HG03196 (cell line): Measurements from ENCODE around the gene LHFPL2.
"Not testable (repeated sequence)": the region's sequence is repeated elsewhere in the genome, so short reads cannot be mapped to it uniquely, and the experiment has no call there.

Experiments used
- ATAC-seq: cut with Tn5 transposase; IDR thresholded peaks from one replicate; pipeline ENCODE4 v1.9.1; 2021; ENCODE audit not compliant: unreplicated experiment

Gene LHFPL2

DNA sequence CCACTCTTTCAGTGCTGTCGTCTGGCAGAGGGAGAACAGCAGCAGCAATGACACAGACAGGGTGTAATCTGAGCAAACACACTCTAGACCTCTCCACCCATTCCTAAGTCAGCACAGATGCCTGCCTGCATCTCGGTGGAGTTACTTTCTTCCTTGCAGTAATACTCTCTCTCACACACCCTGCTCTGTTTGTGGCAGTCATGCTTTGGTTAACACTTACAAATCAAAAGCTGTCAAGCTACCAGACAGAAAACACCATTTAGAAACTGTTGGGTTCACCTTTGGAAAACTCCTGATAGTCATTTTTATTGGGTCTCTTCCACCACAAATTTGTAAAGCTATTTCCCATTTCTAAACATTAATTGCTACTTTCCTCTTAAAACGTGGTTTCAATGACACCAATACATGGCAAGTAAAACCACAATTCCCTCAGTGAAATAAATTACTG lies 27.3 kb downstream of the LHFPL2 start:
- ATAC-seq: no peak

DNA sequence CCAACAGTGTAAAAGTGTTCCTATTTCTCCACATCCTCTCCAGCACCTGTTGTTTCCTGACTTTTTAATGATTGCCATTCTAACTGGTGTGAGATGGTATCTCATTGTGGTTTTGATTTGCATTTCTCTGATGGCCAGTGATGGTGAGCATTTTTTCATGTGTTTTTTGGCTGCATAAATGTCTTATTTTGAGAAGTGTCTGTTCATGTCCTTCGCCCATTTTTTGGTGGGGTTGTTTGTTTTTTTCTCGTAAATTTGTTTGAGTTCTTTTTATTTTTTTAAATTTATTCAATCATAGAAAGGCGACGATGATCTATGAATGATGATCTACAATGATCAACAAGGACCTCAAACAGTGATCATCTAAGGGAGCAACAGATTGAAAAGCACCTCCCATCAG lies 28.5 kb downstream of the LHFPL2 start:
- not testable (repeated sequence) for ATAC-seq

DNA sequence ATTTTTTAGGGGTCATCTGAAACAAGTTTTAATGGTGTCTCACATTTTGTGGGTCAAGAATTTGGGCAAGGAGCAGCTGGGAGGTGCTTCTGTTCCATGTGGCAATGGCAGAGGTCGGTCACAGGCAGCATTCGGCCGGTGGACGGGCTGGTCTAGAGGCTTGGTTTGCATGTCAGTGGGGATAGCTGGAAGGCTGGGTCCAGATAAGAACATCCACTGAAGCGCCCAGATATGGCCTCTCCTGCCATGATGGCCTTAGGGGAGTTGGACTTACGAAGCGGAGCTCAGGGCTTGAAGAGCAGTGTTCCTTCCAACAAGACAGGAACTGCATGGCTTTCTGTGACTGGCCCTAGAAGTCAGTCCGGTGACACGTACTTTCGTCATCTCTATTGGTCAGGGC lies 30.3 kb downstream of the LHFPL2 start:
- no peak for ATAC-seq

DNA sequence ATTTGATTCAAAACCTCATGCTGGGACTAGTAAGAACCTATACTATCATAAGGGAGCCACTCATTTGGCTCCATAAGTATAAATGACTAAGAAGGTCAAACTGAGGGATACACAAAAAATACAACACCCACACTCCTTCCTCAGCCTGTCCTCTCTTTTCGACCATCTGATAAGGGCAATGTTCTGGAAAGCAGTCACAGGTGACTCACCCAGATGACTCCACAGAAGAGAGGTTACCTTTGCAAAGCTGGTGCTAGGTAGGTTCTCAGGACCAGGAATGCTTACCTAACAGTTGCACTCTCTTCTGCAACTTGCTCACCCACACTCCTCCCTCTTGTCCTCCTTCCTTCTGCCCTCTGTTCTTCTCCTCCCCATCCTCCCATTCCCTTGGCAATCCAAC lies 32.9 kb downstream of the LHFPL2 start:
- ATAC-seq: no peak

DNA sequence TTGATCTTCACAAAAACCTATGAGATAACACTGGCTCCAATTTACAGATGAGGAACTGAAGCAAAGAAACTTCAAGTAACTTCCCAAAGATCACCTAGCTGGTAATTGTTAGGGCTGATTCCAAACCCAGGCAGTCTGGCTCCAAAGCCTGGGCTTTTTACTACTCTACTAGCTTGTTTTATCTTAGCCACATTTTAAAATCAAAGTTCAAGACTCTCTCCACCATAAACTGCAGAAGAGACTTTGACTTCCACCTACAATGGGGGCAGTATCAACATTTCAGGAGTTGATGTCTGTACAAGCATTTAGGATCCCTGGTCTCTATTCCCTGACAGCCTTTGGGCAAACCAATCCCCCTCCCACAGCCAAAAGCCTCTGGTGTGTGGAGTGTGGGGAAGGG lies 33.8 kb downstream of the LHFPL2 start:
- ATAC-seq: no peak

DNA sequence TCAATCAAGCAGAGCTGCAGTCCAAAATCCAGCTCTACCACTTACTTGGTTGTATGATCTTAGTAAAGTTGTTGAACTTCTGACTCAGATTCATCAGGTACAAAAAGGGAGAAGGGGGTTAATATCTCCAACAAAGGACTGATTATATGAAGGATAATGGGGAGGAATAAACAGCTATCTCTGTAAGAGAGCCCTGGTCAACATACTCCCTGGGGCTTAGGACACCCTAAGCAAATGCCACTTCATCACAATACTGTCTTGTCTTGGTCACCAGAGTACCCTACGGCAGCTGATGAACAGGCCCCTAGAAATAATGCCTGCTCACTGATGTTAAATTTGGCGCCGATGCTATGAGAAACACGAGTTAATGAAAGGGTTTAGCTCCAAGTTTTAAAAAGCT lies 34.8 kb downstream of the LHFPL2 start:
- no peak for ATAC-seq

DNA sequence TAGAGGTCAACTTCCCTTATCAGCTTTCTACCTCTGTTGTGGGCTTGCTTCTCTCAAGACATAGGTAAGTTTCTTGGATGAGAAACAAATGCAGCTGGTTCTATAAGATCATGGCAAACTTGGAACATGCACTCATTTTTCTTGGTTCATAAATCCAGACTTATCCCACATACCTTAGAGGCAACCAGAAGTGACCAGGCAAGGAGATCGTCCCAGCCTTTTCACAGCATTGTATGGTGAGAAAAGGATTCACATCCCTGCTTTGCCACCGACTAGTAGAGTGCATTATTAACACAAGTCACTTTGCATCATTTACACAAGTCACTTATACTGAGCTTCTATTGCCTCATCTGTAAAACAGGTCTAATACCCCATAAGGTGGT lies 35.4 kb downstream of the LHFPL2 start:
- ATAC-seq: no peak

DNA sequence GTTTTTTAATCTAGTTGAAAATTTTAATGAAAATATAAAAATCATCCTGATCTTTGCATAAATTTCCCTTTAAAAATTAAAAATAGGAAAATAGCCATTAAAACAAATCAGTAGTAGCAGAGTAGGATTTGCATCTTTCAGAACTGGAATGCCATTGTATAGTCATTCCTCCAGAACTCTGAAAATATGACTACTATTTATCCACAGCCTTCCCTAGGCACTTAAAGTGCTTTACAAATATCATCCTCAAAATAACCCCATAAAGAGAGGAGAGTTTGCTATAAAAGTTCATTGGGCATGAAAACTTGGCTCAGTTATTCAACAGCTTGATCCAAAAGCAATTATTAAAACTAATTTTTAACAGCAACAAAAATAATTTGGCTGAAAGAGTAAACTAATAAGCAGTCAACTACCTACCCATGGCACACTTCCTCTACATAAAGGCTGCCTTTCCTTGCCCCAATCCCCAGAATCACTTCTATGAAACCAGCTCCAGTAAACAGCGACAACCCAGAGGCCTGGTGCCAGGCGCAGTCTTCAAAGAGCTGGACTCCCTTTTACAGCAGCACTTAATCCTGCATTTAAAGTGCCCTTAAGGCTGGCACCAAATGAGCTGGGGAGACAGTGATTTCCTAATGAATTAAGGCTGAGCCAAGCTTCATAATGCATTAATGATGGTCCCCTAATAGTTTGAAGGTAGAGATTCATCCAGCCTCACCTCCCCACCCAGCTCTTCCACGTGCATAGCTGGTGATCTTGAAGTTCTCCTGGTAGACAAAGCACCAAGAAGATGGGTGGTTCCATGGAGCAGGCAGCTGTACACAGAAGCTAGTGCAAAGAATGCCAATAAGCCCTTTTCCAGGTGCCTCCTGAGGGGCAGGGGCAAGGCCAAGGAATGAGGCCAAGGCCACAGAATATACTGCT lies 36.1 kb downstream of the LHFPL2 start:
- no peak for ATAC-seq

DNA sequence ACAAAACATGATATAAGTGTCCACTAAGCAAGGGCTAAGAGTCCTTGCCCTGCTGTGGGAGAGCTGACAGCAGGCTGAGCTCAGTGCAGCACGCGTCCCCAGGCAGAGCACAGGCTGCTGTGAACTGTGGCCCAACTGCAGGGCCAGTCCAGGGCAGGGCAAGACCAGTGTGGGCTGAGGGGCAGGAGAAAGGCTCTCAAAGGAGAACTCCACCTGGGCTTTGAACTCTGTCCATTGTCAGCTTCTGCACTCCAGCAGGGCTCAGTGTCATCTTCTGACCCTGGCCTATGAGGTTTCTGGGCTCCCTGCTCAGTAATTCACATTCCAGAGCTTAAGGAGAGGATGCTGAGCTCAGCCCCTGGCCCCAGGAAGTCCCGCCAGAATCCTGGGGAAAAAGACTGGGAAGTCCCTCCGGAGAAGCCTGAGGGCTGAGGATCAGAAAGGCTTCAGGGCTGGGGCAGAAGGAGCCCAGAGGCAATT lies 37.4 kb downstream of the LHFPL2 start:
- no peak for ATAC-seq

DNA sequence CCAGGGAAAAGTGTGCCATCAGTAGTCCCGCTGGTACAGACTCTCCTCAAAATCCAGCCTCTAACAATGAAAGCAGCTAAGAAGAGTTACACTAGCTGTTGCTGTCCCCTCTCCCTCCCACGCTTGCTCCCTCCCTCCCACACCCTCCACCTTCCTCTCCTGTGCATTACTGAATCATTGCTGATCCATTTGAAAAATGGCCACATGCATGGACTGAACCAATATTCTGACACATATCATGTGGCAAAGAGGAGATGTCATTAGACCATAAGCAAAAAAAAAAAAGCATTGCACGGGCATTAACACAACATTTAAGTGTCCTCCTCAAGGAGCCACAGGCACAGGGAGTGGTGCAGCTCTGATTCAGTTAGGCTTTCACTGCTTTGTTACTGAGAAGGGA lies 37.9 kb downstream of the LHFPL2 start:
- no peak for ATAC-seq

DNA sequence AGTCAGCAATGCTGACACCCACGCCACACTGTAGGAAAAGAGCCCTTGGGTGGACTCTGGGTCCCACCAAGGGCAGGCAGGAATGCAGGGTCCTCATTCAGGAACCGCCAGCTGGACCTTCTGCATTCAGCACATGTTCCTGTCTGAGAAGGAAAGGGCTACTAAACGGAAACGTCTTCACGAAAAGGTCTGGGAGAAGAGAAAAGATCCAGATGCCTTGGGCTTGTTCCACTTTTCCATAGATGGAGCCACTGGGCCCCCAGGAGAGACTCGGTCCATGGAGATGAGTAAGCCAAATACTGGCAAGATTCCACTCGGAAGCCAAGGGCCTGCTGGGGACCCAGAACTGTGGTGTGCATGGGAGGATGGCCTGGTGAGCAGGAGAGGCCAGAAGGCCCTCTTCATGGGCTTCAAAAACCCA lies 38.4 kb downstream of the LHFPL2 start:
- ATAC-seq: no peak

DNA sequence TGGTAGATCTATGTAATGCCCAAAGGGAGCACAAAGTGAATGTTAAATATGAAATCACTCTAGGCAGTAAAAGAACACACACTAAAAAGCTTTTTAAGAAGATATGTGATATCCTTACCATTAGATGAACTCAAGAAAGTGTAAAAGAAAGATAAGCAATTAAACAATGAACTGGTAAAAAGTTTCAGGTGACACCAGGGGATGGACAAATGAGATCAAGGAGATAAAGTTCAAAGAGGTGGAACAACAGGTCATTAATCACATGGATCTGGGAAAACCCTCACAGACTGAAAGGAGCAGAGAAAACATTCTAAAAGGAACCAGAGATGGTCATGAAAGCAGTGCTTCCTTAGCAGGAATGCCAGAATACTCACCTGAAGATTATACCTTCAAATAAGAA lies 40.7 kb downstream of the LHFPL2 start:
- ATAC-seq: no peak

DNA sequence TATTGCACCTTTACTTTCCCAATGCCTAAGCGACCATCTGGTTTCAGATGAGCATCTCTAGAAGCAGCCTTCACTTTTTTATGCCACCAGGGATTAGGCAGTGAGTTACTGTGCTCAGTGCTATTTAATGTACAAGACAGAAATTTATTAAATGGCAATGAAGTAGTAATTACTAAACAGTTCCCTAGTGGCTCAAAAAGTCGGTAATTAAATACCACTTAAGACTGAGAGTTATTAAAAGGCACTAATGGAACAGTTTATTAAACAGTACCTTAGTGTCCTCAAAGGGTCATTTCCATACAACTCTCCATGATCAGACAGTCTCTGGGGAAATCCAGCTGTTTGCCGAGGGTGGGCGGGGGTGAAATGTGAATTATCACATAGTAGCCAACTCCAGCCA lies 42.3 kb downstream of the LHFPL2 start:
- no peak for ATAC-seq

DNA sequence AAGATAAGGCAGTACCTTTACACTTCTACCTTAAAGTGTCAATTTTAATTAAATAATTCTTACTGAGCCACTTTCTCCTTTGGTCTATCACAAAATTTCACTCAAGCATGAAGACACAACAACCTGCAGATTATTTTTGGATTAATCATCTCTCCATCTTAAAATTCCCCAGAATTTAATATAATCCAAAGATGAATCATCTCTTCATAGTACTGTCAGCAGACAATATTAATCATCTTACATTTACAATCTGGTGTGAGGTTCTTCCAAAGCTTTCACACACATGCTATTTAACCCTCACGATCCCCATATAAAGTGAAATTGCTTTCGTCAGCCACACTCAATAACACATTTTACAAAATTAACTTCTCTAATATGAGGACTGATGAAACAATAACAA lies 43.0 kb downstream of the LHFPL2 start:
- ATAC-seq: no peak

DNA sequence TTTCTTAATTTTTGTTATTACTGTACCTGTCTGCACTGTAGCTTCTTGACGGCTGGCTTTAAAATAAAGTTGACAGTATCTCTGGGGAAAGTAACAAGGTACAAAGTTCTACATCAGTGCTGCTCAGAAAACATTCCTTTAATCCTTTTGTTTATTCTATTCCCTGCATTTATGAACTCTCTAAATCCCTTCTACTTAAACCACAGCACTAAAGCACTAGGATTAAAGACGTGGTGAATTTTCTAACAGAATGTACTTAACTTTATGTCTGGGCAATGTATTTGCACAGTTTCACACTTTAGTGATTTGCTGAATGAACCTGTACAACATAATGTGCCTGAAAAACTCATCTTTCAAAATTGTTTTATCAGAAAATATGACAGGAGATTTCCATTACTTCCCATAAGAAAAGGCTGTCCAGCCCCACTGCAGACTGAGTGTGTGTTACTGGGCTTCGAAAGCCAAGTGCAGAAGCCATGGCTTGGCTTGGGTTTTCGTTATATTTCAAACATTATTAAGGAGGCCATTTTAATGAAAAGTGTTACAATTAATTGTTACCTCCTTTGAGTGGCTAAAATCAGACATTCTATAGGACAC lies 43.8 kb downstream of the LHFPL2 start:
- no peak for ATAC-seq

DNA sequence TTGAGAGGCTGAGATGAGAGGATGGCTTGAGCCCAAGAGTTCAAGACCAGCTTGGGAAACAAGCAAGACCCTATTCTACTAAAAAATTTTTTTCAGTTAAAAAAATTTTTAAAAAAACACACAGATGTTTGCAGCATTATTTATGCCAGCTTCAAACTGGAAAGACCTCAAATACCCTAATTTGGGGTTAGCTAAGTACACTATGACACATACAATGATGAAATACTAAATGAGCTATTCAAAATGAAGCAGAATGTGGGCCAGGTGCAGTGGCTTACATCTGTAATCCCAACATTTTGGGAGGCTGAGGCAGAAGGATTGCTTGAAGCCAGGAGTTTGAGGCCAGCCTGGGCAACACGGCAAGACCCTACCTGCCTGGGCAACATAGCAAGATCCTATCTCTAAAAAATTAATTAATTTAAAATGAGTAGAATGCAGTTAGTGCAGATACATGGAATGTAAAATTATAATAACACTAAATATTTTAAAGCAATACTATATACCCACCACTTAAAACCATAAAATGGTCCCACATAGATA lies 44.9 kb downstream of the LHFPL2 start:
- no peak for ATAC-seq

DNA sequence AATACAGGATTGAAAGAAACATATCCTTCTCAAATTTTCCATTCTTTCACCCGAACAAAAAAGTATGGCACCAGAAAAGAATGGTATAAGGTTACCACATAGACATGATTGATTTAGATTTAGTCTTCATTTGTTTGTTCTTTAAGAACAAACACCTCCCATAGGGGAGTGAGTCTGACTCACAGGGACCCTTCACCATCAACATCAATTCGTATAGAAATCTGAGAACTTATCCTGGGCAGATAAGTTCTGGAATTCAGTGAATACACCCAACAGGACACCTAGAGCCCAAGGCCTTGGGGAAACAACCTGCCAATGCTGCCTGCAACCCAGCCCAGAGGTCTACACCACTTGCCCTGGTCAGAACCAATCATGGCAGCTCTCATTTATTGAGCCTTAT lies 46.2 kb downstream of the LHFPL2 start:
- no peak for ATAC-seq

DNA sequence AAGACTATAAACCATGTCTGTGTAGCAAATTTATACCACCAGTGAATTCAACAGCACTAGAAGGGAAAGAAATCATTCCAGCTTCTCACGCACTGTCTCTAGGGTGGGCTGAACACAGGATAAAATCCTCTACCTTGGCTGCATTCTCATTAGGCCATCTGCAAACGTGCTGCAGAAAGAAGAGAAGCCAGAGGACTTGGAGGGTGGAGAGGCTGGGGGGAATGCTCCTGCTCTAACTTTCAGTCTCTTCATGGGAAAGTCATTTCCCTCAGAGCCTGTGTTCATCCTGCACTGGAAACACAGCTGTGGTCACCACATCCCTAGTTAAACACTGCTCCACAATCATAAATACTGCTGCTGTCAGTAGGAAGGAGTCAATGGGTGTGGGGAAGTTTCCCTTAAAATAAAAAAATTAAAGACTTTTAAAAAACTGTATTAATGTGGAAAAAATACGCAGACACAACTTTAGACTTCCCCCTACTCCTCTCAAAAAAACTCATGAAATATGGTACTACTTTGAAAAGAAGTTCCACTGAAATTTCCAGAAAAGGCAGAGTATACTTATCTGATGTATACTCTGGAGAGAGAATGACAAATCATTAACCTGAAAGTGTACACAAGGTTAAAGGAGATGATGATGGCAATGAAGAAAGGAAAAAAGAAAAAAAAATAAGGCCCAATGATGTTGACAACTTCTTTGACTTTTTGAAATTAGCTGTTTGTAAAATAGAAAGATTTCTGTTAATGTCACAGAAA lies 46.8 kb downstream of the LHFPL2 start:
- ATAC-seq: no peak

DNA sequence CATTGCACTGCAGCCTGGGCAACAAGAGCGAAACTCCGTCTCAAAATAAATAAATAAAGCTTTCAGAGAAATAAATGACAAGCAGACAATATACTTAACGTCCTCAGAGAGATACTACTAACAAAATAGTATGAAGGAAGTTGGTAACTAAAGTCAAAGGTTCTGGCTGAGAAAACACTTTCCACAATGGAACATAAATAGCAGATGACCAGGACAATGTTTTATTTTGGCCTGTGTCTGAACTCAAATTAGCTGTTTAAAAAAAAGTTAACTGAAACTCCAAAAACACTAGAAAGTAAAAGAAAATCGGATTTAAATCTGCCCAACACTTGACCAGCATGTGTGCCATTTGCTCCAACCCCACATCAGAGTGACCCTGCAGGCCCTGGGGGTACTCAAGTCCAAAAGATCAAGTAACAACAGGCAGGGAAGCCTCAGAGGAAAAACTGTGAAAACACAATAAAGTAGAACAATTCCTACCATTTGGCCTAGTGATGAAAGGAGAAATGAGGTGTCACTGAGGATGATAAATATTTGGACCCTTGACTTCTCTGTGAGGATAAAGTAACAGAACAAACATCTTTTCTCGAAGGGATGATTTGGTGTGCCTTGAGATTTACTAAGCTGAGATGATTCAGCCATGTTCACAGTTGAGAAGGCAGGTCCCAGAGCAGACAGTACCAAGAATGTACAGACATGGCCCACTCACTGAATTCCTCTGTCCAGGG lies 47.7 kb downstream of the LHFPL2 start:
- ATAC-seq: no peak

DNA sequence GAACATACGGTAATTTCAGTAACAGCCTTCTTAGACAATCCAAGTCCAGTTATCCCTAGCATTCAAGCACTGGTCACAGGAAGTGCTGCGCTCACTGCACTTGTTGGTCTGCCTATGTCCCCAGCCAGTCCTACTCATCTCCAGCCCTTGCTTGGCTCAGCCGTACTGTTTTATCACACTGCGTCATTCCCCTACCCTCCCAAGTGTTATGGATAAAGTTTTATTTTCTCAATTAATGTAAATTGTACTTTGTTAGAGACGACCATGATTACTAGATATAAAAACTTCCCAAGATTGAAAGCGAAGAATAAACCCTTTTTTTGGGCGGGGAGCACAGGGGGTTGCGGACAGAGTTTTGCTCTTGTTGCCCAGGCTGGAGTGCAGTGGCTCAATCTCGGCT lies 49.6 kb downstream of the LHFPL2 start:
- no peak for ATAC-seq

DNA sequence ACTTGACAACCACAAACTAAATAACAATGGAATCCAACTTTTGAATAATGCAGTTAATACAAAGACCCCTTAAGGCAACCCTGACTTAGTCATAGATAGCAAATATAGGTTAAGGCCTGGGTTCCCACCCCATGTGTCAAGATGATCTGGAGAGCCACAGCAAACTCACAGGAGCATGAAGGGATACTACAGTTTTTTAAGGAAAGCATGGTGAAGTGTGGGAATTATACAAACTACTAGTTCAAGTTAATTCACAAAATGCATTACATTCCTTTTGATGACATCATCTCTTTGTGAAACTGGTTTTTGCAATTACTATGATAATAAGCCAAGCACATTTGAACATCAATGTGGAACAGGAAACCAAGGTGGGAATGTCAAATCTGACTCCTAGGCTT lies 50.6 kb downstream of the LHFPL2 start:
- ATAC-seq: no peak
